Type B pancreatic cell (in vitro differentiated cells): ENCODE measurements around the gene RTN4. TPM values are rescaled to one million over a fixed set of nuclear protein-coding genes. Genes with fewer than 3 reads are reported as not detected.
"Not testable (repeated sequence)": the region's sequence is repeated elsewhere in the genome, so short reads cannot be mapped to it uniquely, and the experiment has no call there.

Experiments
- DNase-seq: peaks from one replicate; pipeline ENCODE4 v3.0.0; 2021; ENCODE audit warnings: mixed read lengths; ENCODE audit not compliant: unreplicated experiment; ENCODE audit errors: extremely low spot score
- H3K27ac Mint-ChIP-seq: 2 replicates; pipeline ENCODE4 v1.8.0; 2021; ENCODE audit warnings: mild to moderate bottlenecking, mixed read lengths
- H3K27me3 Mint-ChIP-seq: 2 replicates; pipeline ENCODE4 v1.8.0; 2021; ENCODE audit warnings: mixed read lengths
- H3K36me3 Mint-ChIP-seq: 2 replicates; pipeline ENCODE4 v1.8.0; 2021; ENCODE audit warnings: mixed read lengths
- H3K4me1 Mint-ChIP-seq: one replicate; pipeline ENCODE4 v1.8.0; 2021; ENCODE audit warnings: mixed read lengths; ENCODE audit not compliant: unreplicated experiment
- H3K4me3 Mint-ChIP-seq: 2 replicates; pipeline ENCODE4 v1.8.0; 2021; ENCODE audit warnings: mild to moderate bottlenecking, mixed read lengths
- H3K9me3 Mint-ChIP-seq: 2 replicates; pipeline ENCODE4 v1.8.0; 2021; ENCODE audit warnings: mixed read lengths
- total RNA-seq: library from RNA; stranded (reverse); gene quantifications from 2 replicates; pipeline ENCODE4 v1.2.1, GENCODE V29; 2021; ENCODE audit warnings: low replicate concordance
- TF ChIP-seq, protein P1 (sequence below): fragments of 200-600 bp; sonication (generic); conservative IDR thresholded peaks from 2 replicates; pipeline ENCODE4 v1.5.0; 2021; ENCODE audit warnings: antibody characterized with exemption, mild to moderate bottlenecking

Gene RTN4
- total RNA-seq, 1 donor from 2014 or later: 187 TPM

DNA sequence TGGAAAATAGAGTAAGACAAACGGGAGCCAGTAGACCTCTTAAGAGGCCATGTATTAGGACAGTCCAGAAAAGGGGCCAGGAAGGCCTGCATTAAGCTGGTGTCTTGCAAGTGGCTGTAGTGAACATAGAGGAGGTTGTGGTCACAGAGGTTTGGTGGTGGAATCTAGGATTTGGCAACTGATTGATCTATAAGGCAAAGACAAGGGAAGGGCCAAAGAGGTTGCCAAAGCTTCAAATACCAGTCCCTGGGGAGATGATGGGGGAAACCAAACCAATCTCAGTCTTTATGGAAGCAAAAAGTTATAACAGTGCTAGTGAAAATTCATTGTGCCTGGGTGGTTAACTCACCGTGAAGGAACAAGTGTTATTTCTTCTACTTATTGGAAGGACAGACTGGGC lies 28.7 kb upstream of the RTN4 start:
- H3K4me1 Mint-ChIP-seq: no peaks in the 10 kb centered on the region
- TF ChIP-seq, protein P1, sequence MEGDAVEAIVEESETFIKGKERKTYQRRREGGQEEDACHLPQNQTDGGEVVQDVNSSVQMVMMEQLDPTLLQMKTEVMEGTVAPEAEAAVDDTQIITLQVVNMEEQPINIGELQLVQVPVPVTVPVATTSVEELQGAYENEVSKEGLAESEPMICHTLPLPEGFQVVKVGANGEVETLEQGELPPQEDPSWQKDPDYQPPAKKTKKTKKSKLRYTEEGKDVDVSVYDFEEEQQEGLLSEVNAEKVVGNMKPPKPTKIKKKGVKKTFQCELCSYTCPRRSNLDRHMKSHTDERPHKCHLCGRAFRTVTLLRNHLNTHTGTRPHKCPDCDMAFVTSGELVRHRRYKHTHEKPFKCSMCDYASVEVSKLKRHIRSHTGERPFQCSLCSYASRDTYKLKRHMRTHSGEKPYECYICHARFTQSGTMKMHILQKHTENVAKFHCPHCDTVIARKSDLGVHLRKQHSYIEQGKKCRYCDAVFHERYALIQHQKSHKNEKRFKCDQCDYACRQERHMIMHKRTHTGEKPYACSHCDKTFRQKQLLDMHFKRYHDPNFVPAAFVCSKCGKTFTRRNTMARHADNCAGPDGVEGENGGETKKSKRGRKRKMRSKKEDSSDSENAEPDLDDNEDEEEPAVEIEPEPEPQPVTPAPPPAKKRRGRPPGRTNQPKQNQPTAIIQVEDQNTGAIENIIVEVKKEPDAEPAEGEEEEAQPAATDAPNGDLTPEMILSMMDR: no peak
- H3K36me3 Mint-ChIP-seq: no peaks in the 10 kb centered on the region
- DNase-seq: no peak
- no peak overlapping the region for H3K4me3 Mint-ChIP-seq
- H3K27ac Mint-ChIP-seq: no peak overlapping the region
- no peaks in the 10 kb centered on the region for H3K27me3 Mint-ChIP-seq
- H3K9me3 Mint-ChIP-seq: peaks cover 5% of the 10 kb centered on the region

DNA sequence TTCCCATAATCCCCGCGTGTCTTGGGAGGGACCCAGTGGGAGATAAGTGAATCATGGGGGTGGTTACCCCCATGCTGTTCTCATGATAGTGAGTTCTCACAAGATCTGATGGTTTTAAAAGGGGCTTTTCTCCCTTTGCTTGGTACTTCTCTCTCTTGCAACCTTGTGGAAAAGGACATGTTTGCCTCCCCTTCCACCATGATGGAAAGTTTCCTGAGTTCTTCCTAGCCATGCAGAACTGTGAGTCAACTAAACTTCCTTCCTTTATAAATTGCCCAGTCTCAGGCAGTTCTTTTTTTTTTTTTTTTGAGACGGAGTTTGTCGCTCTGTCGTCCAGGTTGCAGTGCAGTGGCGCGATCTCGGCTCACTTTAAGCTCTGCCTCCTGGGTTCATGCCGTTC lies 26.5 kb upstream of the RTN4 start:
- no peaks in the 10 kb centered on the region for H3K36me3 Mint-ChIP-seq
- no peaks in the 10 kb centered on the region for H3K4me1 Mint-ChIP-seq
- no peaks in the 10 kb centered on the region for H3K27me3 Mint-ChIP-seq
- peaks cover 5% of the 10 kb centered on the region for H3K9me3 Mint-ChIP-seq
- H3K4me3 Mint-ChIP-seq: no peak overlapping the region
- H3K27ac Mint-ChIP-seq: no peak overlapping the region
- TF ChIP-seq, protein P1: no peak
- DNase-seq: no peak

DNA sequence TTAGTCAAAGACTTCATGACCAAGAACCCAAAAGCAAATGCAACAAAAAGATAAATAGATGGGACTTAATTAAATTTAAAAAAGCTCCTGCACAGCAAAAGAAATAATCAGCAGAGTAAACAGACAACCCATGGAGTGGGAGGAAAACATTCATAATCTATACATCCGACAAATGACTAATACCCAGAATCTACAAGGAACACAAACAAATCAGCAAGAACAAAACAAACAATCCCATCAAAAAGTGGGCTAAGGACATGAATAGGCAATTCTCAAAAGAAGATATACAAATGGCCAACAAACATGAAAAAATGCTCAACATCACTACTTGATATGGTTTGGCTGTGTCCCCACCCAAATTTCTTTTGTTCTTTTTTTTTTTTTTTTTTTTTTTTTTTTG lies 25.8 kb upstream of the RTN4 start:
- H3K4me3 Mint-ChIP-seq, H3K27ac Mint-ChIP-seq, DNase-seq, H3K36me3 Mint-ChIP-seq, H3K4me1 Mint-ChIP-seq, H3K9me3 Mint-ChIP-seq, H3K27me3 Mint-ChIP-seq: not testable (repeated sequence)

DNA sequence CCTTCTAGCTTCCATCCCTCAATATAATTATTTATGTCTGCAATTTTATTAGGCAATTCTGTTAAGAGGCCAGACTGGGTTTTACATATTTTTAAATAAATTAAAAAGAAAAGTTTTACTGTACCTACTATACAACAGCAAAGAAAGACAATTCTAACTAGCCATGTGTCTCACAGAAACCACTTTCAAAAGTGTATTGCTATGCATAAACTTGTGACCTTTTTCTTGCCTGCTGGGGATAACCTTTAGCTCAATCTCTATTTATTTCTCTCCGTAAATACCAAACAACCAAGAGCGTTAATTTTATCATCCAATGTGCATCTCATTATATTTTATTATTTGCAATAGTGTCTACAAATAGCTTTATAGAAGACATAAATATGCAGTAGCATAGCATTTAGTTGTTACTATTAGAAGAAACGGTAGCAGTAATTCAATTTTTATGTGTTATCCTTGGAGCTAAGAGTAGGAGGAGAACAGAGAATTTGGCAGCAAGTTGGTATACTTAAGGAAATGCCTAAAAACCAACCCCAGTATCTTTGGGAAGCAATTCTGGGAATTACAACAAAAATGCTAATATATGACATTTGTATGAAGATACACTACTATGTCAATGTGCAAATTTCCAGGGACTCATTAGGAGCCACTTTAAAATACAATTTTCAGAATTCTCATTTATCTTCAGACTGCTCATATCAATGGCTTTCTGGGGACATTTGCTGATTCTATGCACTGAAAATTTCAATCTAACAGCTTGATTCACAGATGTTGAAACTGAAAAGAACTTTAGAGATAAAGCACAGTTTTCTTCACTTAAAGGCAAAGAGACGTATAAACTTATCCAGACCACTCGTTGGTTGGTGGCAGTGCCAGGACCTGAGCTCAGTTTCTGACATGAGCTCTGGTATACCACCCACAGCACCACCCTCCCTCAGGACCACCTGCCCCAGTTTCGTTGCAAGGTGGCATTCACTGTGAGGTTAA lies 23.0 kb upstream of the RTN4 start:
- no peak for DNase-seq
- Mint-ChIP-seq H3K27ac (no peak overlapping the region), H3K9me3 (peaks cover 5% of the 10 kb centered on the region), H3K4me1 (no peaks in the 10 kb centered on the region), H3K36me3 (no peaks in the 10 kb centered on the region), H3K4me3 (no peak overlapping the region), H3K27me3 (no peaks in the 10 kb centered on the region)
- TF ChIP-seq, protein P1: no peak

DNA sequence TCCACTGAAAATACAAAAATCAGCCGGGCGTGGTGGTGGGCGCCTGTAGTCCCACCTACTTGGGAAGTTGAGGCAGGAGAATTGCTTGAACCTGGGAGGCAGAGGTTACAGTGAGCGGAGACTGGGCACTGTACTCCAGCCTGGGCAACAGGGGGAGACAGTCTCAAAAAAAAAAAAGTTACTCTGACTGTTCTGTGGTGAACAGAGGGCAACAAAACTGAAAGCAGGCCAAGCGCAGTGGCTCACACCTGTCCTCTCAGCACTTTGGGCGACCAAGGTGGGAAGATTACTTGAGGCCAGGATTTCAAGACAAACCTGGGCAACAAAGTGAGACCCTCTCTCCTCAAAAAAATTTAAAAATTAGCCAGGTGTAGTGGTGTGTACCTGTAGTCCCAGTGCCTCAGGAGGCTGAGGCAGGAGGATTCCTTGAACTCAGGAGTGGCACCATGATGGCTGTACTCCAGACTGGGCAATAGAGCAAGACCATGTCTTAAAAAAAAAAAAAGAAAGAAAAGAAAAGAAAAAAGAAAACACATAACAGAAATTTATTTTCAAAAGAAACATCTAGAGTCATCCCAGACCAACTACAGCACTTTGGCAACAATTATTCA lies 13.6 kb upstream of the RTN4 start:
- no peak for DNase-seq
- no peaks in the 10 kb centered on the region for H3K4me1 Mint-ChIP-seq
- H3K27me3 Mint-ChIP-seq: no peaks in the 10 kb centered on the region
- H3K4me3 Mint-ChIP-seq: no peak overlapping the region
- TF ChIP-seq, protein P1: no peak
- no peak overlapping the region for H3K27ac Mint-ChIP-seq
- no peaks in the 10 kb centered on the region for H3K36me3 Mint-ChIP-seq
- no peaks in the 10 kb centered on the region for H3K9me3 Mint-ChIP-seq

DNA sequence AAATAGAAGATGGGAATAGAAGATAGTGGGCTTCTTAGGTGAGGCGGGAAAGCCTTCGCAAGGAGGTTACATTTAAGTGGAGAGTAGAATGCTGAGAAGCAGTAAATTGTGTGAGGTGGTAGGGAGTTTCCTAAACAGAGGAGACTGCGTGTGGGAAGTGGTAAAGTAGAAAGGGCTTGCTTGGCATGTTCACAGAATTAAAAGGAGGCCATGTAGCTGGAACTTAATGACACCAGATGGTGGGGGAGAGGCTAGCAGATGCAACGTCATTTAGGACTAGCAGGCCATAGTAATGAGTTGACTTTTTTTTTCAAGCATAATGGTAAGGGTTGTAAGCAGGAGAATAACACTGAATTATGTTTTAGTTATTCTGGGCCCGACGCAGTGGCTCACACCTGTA lies 13.0 kb upstream of the RTN4 start:
- no peak overlapping the region for H3K4me3 Mint-ChIP-seq
- no peaks in the 10 kb centered on the region for H3K27me3 Mint-ChIP-seq
- H3K9me3 Mint-ChIP-seq: no peaks in the 10 kb centered on the region
- H3K4me1 Mint-ChIP-seq: no peaks in the 10 kb centered on the region
- H3K36me3 Mint-ChIP-seq: no peaks in the 10 kb centered on the region
- no peak overlapping the region for H3K27ac Mint-ChIP-seq
- DNase-seq: no peak
- TF ChIP-seq, protein P1: no peak
